ENCODE data around the gene ITSN2.
"Not testable (repeated sequence)": the region's sequence is repeated elsewhere in the genome, so short reads cannot be mapped to it uniquely, and the experiment has no call there.

The ITSN2 gene

GRCh38 chr2:24354957-24355356 is 5.4 kb downstream of the ITSN2 start:
- Mint-ChIP-seq H3K9me3 (no peaks in the 10 kb centered on the region), H3K4me1 (ENCODE audit: low read depth) (peaks cover 61% of the 10 kb centered on the region), H3K36me3 (ENCODE audit: low read depth) (peaks cover 16% of the 10 kb centered on the region), H3K27me3 (no peaks in the 10 kb centered on the region), H3K4me3 (peak overlapping the region; percentile 2), H3K27ac (peak overlapping the region; percentile 68)
- intact Hi-C loops (cut with micrococcal nuclease), result no loop called here

GRCh38 chr2:24354395-24354794 is 5.9 kb downstream of the ITSN2 start:
- intact Hi-C loops (cut with micrococcal nuclease), result no loop called here

GRCh38 chr2:24353973-24354372 is 6.4 kb downstream of the ITSN2 start:
- Mint-ChIP-seq H3K4me1 (ENCODE audit: low read depth) (peaks cover 68% of the 10 kb centered on the region), H3K27me3 (no peaks in the 10 kb centered on the region), H3K36me3 (ENCODE audit: low read depth) (peaks cover 12% of the 10 kb centered on the region), H3K27ac (no peak overlapping the region), H3K9me3 (no peaks in the 10 kb centered on the region), H3K4me3 (no peak overlapping the region)
- intact Hi-C loops (cut with micrococcal nuclease), result no loop called here

More at GRCh38 chr2:24354395-24354794, 5.9 kb downstream of the ITSN2 start:
- Mint-ChIP-seq H3K9me3 (no peaks in the 10 kb centered on the region), H3K4me1 (ENCODE audit: low read depth) (peaks cover 66% of the 10 kb centered on the region), H3K27me3 (no peaks in the 10 kb centered on the region), H3K4me3 (no peak overlapping the region), H3K27ac (peak overlapping the region; percentile 68), H3K36me3 (ENCODE audit: low read depth) (peaks cover 12% of the 10 kb centered on the region)

DNA sequence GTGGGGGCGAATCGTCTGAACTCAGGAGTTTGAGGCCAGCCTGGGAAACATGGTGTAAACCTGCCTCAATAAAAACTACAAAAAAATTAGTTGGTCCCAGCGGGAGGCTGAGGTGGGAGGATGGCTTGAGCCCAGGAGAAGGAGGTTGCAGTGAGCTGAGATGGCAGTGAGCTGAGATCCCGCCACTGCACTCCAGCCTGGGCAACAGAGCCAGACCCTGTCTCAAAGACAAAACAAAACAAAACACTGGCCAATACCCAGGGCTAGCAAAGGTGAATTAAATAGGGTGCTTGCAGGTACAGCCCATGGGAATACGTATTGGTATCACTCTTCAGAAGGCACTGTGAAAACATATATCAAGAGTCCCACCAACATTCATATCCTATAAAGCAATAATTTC is 7.0 kb downstream of the ITSN2 start:
- no peaks in the 10 kb centered on the region for H3K27me3 Mint-ChIP-seq
- no peak overlapping the region for H3K4me3 Mint-ChIP-seq
- H3K4me1 Mint-ChIP-seq (ENCODE audit: low read depth), result peaks cover 64% of the 10 kb centered on the region
- no peak overlapping the region for H3K27ac Mint-ChIP-seq
- no peaks in the 10 kb centered on the region for H3K9me3 Mint-ChIP-seq
- H3K36me3 Mint-ChIP-seq (ENCODE audit: low read depth), result peaks cover 12% of the 10 kb centered on the region
- intact Hi-C loops (cut with micrococcal nuclease), result no loop called here

DNA sequence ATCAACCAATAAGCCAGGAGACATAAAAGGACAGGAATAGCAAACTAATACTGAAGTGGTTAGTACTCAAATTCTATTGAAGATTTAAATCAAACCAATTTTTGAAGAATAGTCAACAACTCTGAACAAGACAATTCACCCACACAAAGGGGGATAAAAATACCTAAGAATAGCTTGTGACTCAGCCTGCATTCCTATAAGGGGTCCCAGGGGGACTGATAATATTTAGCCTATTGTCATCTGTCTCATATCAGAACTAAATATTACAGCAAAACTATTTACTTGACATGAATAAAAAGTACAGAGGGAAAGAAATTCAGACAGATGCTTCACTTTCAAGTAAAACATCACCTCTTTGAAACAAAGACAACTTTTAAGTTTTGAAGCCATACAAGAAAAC is 7.7 kb downstream of the ITSN2 start:
- H3K27ac Mint-ChIP-seq, result no peak overlapping the region
- H3K9me3 Mint-ChIP-seq, result no peaks in the 10 kb centered on the region
- intact Hi-C loops (cut with micrococcal nuclease), result no loop called here
- H3K4me1 Mint-ChIP-seq (ENCODE audit: low read depth), result peaks cover 59% of the 10 kb centered on the region
- H3K27me3 Mint-ChIP-seq, result no peaks in the 10 kb centered on the region
- no peak overlapping the region for H3K4me3 Mint-ChIP-seq
- H3K36me3 Mint-ChIP-seq (ENCODE audit: low read depth), result peaks cover 12% of the 10 kb centered on the region

GRCh38 chr2:24351981-24352380 is 8.4 kb downstream of the ITSN2 start:
- Mint-ChIP-seq H3K9me3 (no peaks in the 10 kb centered on the region), H3K4me3 (no peak overlapping the region), H3K27me3 (no peaks in the 10 kb centered on the region), H3K27ac (no peak overlapping the region), H3K4me1 (ENCODE audit: low read depth) (peaks cover 55% of the 10 kb centered on the region), H3K36me3 (ENCODE audit: low read depth) (peaks cover 8% of the 10 kb centered on the region)
- intact Hi-C loops (cut with micrococcal nuclease), result no loop called here

- Mint-ChIP-seq H3K4me1 (ENCODE audit: low read depth) (peaks cover 51% of the 10 kb centered on the region), H3K27me3 (no peaks in the 10 kb centered on the region), H3K36me3 (ENCODE audit: low read depth) (peaks cover 4% of the 10 kb centered on the region), H3K4me3 (no peak overlapping the region), H3K27ac (no peak overlapping the region), H3K9me3 (no peaks in the 10 kb centered on the region)
- intact Hi-C loops (cut with micrococcal nuclease), result no loop called here
Measured at GRCh38 chr2:24351627-24351938, 8.8 kb downstream of the ITSN2 start.

DNA sequence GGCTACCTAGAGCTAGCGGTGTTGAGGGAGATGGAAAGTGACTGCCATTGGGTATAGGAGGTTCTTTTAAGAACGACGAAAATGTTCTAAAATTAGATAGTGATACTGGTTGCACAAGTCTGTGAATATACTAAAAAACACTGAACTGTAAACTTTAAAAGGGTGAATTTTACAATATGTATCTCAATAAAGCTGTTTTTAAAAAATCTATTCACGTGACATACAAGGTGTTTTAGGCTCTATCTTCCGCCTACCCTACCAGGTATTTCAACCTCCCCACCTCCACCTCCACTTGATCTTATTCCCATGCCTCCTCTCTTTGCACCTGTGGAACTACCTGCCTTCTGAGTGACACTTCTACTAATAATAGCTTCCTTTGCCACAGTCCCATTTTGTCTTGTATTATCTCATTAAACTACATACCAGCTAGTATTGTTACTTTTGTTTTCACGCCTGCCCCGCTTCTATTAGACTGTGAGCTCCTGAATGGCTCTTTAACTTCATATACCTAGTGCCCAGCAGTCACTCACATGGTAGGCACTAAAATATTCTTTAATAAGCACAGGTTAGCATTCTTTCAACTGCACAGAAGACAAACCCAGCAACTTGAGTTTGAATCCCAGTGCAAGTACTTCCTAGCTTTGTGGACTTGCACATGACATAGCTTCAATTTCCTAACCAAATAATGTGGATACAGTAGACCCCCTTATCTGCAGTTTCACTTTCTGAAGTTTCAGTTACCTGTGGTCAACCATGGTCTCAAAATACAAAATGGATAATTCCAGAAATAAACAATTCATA is 9.3 kb downstream of the ITSN2 start:
- no peak overlapping the region for H3K4me3 Mint-ChIP-seq
- no peaks in the 10 kb centered on the region for H3K9me3 Mint-ChIP-seq
- no peaks in the 10 kb centered on the region for H3K36me3 Mint-ChIP-seq (ENCODE audit: low read depth)
- peaks cover 50% of the 10 kb centered on the region for H3K4me1 Mint-ChIP-seq (ENCODE audit: low read depth)
- intact Hi-C loops (cut with micrococcal nuclease), result no loop called here
- H3K27ac Mint-ChIP-seq, result no peak overlapping the region
- no peaks in the 10 kb centered on the region for H3K27me3 Mint-ChIP-seq

- intact Hi-C loops (cut with micrococcal nuclease), result no loop called here
- Mint-ChIP-seq H3K27me3 (no peaks in the 10 kb centered on the region), H3K4me3 (no peak overlapping the region), H3K4me1 (ENCODE audit: low read depth) (peaks cover 46% of the 10 kb centered on the region), H3K27ac (no peak overlapping the region), H3K9me3 (no peaks in the 10 kb centered on the region), H3K36me3 (ENCODE audit: low read depth) (no peaks in the 10 kb centered on the region)
Measured at GRCh38 chr2:24349097-24349496, 11.2 kb downstream of the ITSN2 start.

GRCh38 chr2:24345937-24346336 is 14.4 kb downstream of the ITSN2 start:
- H3K9me3 Mint-ChIP-seq, result no peaks in the 10 kb centered on the region
- H3K4me3 Mint-ChIP-seq, result no peak overlapping the region
- intact Hi-C loops (cut with micrococcal nuclease), result no loop called here
- peaks cover 45% of the 10 kb centered on the region for H3K4me1 Mint-ChIP-seq (ENCODE audit: low read depth)
- H3K27me3 Mint-ChIP-seq, result no peaks in the 10 kb centered on the region
- H3K36me3 Mint-ChIP-seq (ENCODE audit: low read depth), result peaks cover 5% of the 10 kb centered on the region
- no peak overlapping the region for H3K27ac Mint-ChIP-seq

DNA sequence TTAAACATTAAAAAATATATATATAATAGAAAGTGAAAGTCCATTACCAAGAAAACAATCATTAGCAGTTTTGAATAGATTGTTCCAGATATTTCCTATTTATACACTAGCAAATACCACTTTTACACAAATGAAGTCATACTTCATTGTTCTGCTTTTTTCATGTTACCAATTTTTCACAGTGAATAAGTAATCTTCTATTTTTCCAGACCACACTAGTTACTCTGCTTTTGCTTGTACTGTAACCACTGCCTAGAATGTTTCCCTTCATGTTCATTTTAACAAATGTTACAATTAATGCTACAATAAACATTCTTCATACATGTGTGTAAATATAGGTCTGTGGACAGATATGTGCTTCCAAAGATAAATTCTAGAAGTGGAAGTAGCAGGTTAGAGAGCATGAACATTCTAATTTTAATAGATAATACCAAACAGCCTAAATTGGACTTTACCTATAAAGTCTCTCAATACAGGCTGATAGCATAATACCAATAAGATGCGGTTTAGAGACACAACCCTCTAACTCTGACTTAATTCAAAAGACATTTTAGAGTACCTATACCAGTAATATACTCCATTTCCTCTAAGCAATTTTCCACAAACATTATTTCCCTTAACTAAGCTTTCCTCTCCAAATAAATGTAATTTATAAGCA is 17.0 kb downstream of the ITSN2 start:
- Mint-ChIP-seq H3K27me3 (no peaks in the 10 kb centered on the region), H3K36me3 (ENCODE audit: low read depth) (peaks cover 13% of the 10 kb centered on the region), H3K27ac (no peak overlapping the region), H3K4me3 (no peak overlapping the region), H3K9me3 (no peaks in the 10 kb centered on the region), H3K4me1 (ENCODE audit: low read depth) (peaks cover 53% of the 10 kb centered on the region)
- intact Hi-C loops (cut with micrococcal nuclease), result loop anchor here (2.0 kb wide), 1 partner anchor 15 kb away; no protein-coding TSS in a partner anchor

- H3K4me1 Mint-ChIP-seq (ENCODE audit: low read depth), result peaks cover 62% of the 10 kb centered on the region
- H3K4me3 Mint-ChIP-seq, result peak overlapping the region; percentile 17
- H3K9me3 Mint-ChIP-seq, result no peaks in the 10 kb centered on the region
- no peaks in the 10 kb centered on the region for H3K27me3 Mint-ChIP-seq
- intact Hi-C loops (cut with micrococcal nuclease), result loop anchor here (2.0 kb wide), 1 partner anchor 14 kb away; no protein-coding TSS in a partner anchor
- peaks cover 13% of the 10 kb centered on the region for H3K36me3 Mint-ChIP-seq (ENCODE audit: low read depth)
- H3K27ac Mint-ChIP-seq, result peak overlapping the region; percentile 45
Measured at GRCh38 chr2:24342110-24342910, 18.0 kb downstream of the ITSN2 start.

GRCh38 chr2:24339856-24340262 is 20.5 kb downstream of the ITSN2 start:
- peak overlapping the region; percentile 64 for H3K27ac Mint-ChIP-seq
- peaks cover 66% of the 10 kb centered on the region for H3K4me1 Mint-ChIP-seq (ENCODE audit: low read depth)
- intact Hi-C loops (cut with micrococcal nuclease), result loop anchor here (2.0 kb wide), 1 partner anchor 43 kb away; no protein-coding TSS in a partner anchor
- no peaks in the 10 kb centered on the region for H3K27me3 Mint-ChIP-seq
- H3K9me3 Mint-ChIP-seq, result no peaks in the 10 kb centered on the region
- no peak overlapping the region for H3K4me3 Mint-ChIP-seq
- peaks cover 21% of the 10 kb centered on the region for H3K36me3 Mint-ChIP-seq (ENCODE audit: low read depth)

GRCh38 chr2:24339098-24339497 is 21.2 kb downstream of the ITSN2 start:
- H3K4me1 Mint-ChIP-seq (ENCODE audit: low read depth), result peaks cover 70% of the 10 kb centered on the region
- peaks cover 21% of the 10 kb centered on the region for H3K36me3 Mint-ChIP-seq (ENCODE audit: low read depth)
- H3K4me3 Mint-ChIP-seq; H3K9me3 Mint-ChIP-seq; H3K27me3 Mint-ChIP-seq; intact Hi-C loops (cut with micrococcal nuclease): not testable (repeated sequence)
- peak overlapping the region; percentile 64 for H3K27ac Mint-ChIP-seq
